Stimulated activated CD4-positive, alpha-beta T cell treated with anti-CD3 and anti-CD28 coated beads, Interleukin-4, amount 100 ng/mL, for 1 hour (primary cell): ENCODE measurements around the gene IER5.
"Not testable (repeated sequence)": the region's sequence is repeated elsewhere in the genome, so short reads cannot be mapped to it uniquely, and the experiment has no call there.

Source experiments
- DNase-seq: peaks from one replicate; pipeline ENCODE4 v3.0.0-alpha.2; 2020

The IER5 gene

DNA sequence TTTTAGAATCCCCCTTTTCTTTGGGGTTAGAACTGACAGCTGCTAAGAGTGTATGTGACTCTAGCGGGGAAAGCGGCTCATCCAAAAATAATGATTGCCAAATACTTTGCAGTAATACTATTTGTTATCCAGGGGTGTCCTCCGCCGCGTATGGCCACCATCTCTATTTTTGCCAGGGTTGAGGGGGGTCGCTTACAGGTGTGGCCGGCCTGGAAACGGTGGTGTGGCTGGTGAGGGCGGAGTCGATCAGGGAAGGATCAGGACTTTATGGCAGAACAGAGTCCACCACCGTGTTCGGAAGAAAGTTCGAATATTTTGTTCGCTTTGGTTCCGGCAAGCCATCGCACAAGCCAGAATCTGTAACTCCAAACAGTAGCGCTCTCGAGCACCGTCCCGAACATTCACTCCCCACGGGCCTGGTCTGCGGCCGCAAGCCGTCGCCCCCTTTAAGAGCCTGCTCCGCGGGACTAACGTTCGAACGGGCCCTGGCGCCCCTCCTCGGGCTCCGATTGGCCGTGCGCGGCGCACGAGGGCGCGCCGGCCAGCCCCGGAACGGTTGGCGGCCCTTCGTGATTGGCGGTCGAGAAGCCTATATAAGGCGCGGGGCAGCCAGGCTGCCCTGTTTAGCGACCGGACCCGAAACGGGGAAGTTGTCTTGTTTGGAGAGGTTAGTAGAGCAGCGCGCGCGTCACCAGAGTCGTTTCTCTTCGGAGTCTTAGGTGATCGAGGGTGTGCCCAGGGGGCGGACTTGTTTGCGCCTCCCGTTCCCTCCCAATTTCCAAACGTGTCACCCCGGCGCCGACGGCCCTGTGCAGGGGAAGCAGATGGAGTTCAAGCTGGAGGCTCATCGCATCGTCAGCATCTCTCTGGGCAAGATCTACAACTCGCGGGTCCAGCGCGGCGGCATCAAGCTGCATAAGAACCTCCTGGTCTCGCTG lies at the start of gene IER5:
Gene IER5 (plus strand): TSS at position 622 of the 938 bp plus-strand sequence. CDS start 203 bp downstream, at position 825.
- peak; percentile 93 for DNase-seq

GRCh38 chr1:181040284-181040865 lies 48.1 kb upstream of the IER5 start:
- DNase-seq: no peak

- no peak for DNase-seq
Measured at GRCh38 chr1:181043025-181043888, 45.2 kb upstream of the IER5 start.

GRCh38 chr1:181044449-181044966 lies 44.0 kb upstream of the IER5 start:
- peak; percentile 42 for DNase-seq

DNA sequence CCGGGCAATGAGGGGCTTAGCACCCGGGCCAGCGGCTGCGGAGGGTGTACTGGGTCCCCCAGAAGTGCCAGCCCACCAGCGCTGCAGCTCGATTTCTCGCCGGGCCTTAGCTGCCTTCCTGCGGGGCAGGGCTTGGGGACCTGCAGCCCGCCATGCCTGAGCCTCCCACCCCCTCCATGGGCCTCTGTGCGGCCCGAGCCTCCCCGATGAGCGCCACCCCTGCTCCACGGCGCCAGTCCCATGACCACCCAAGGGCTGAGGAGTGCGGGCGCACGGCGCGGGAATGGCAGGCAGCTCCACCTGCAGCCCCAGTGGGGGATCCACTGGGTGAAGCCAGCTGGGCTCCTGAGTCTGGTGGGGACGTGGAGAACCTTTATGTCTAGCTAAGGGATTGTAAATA lies 42.6 kb upstream of the IER5 start:
- DNase-seq: not testable (repeated sequence)

- no peak for DNase-seq
Measured at GRCh38 chr1:181049378-181049777, 39.1 kb upstream of the IER5 start.

GRCh38 chr1:181050922-181051321 lies 37.6 kb upstream of the IER5 start:
- no peak for DNase-seq

DNA sequence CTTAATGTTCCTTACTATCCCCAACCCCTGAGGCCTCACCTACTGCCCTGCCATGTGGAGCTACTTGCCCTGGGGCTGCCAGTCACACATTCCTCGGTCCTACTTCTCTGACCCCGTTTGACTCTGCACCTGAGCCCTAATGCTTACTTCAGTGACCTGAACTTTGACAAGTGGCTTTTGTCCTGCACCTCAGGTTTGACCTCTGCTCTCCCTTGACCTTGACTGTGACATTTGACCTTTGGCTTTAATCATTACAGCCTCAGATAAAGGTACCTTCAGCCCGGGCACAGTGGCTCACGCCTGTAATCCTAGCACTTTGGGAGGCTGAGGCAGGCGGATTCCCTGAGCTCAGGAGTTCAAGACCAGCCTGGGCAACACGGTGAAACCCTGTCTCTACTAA lies 31.9 kb upstream of the IER5 start:
- DNase-seq: no peak

DNA sequence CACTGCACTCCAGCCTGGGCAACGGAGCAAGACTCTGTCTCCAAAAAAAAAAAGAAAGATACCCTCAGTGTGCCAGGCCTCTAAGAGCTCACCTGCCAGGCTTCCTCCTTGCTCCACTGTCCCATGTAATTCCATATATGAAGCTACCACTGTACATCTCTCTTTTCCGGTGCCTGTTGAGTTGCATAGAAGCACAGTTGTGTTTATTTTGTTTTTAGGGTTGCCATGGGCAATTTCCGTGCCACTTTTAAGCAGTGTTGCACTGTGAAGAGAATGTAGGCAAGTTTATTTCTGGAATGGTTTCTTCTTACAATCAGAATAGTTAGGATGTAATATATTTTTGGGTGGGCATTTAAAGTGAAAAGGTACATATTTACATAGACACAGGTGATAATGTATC lies 31.4 kb upstream of the IER5 start:
- DNase-seq: no peak

DNA sequence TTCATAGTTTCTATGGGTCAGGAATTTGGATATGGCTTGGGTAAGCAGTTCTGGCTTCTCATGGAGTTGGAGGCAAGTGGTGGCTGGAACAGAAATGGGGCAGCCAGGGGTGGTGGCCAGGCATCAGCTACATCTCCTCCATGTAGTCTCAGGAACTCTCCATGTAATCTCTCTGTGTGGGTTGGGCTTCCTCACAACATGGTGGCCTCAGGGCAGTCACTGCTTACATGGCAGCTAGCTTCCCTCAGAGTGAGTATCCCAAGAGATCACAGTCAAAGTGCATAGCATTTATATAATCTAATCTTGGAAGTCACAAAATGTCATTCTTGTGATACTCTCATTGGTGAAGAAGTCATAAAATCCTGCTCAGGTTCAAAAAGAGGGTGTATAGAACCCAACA lies 29.1 kb upstream of the IER5 start:
- DNase-seq: no peak

DNA sequence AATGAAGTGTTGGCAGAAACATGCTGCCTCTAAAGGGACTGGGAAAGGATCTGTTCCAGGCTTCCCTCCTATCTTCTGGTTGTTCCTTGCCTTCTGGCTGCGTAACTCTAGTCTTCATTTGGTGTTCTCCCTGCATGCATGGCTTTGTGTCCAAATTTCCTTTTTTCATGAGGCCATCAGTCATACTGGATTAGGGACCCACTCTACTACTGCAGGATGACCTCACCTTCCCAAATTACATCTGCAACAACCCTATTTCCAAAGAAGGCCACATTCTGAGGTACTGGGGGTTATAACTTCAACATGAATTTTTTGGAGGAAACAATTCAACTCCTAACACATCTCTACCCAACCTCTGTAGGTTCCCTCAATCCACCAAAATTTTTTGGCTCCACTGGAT lies 28.4 kb upstream of the IER5 start:
- no peak for DNase-seq

GRCh38 chr1:181060947-181061346 lies 27.6 kb upstream of the IER5 start:
- not testable (repeated sequence) for DNase-seq

DNA sequence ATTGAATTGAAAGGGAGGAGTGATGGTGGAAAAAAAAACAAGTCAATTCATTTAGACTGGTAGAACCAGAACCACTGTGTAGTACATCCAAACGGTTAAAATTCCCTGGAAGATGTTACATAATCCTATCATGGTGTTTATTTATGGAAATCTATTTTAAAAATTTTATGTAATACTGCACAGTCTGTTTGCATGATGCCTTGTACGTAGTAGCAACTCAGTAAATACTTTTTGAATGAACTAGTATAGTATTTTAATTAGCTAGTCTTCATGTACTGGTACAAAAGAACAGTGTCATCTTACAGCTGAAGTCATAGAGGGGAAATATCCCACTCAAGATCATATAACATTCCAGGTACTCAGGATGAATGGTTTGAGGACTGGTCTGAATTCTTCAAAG lies 27.0 kb upstream of the IER5 start:
- no peak for DNase-seq

GRCh38 chr1:181061891-181062835 lies 26.3 kb upstream of the IER5 start:
- DNase-seq: peak; percentile 19

DNA sequence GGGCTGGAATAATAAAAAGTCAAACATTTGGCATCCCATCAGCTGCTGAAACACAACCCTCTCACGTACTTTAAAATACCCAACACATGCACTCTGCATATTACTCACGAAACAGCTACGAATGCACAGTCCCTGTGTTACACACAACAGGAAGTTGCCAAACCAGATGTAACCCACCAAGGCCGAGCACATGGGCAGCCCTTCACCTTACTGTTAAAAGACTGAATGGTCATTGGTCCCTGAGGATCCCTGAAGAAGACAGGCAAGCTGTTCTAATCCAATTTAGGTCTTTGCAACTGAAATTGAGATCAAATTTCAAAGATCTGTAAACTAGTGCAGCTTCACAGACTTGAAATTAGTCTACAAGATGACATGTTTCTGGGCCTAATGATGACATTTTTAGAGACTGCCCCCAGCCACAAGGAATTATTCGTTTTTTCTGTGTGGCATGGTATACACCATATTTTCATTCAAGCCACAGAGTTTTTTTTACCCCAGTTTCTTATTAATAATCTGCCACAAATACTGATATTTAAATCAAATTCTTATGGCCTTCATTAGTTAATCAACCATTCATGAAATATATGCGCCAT lies 25.6 kb upstream of the IER5 start:
- no peak for DNase-seq

DNA sequence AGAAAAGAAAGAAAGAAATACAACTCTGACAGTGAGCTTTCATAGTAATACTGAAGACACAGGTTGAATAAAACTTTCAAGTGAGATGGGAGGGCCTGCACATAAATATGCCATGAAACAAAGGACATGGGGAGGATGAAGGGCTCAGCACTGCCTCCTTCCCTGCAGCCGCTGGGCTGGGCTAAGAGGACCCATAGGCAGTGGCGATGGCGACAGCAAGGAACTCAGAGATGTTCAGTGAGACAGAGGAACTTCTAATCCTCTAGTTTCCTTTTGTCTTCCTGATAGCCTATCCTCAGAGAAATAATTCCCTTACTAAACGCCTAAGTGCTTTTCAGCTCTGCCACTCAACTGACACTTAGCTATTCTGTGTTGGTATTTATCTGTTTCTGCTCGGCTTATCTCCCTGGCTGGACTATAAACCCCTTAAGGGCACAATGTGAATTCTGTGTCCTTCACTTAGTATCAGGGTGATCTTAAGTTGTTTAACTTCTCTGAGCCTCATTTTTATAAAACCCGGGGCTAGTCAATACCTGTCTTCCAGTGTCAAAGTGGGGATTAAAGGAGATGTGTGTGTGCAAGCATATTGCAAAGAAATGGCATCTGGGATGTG lies 24.4 kb upstream of the IER5 start:
- no peak for DNase-seq

DNA sequence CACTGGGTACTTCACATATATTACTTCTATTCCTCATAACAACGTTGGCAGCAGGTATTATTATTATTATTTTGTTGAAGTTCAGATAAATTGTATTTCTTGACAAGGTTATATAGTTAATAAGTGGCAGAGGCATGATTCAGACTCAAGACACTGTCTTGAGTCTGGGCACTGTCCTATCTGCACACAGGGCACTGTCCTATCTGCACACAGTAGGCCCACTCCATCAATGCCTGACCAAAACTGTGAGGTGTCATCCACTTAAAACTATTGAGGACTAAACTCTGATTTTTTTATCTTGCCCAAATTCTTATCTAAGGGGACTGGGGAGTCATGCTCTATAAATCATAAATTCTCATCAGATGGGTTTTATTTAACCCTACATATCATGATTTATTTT lies 23.8 kb upstream of the IER5 start:
- DNase-seq: no peak

- no peak for DNase-seq
Measured at GRCh38 chr1:181073638-181074037, 14.9 kb upstream of the IER5 start.

DNA sequence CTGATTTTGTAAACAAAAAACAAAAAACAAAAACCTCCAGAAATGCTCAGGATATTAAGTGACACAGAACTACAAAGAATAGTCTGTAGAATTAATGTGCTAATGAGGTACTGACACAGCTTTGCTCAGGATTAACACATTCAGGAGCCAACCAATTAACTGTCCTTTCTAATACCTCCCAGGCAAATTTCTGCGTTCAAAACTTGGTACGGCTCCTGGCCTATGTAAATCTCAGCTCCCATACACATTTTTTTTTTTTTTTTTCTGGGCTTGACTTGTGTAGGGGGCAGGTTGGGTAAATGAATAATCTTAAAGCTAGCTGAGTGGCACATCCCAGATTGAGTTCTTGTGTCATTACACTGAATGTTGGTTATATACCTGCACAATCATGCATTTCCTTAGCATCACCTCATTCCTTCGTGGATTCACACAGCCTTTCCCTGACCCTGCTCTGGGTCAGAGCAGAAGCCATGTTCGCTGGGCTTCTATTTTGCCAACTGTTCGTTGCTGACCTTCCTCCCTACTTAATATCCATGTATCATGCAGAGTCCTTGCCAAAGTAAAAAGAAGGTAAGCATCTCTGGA lies 12.6 kb upstream of the IER5 start:
- no peak for DNase-seq

- DNase-seq: no peak
Measured at GRCh38 chr1:181076852-181077251, 11.6 kb upstream of the IER5 start.
